Left ventricle myocardium superior (tissue), 1 donor: Measurements from ENCODE around the gene ARHGEF3. TPM values are rescaled to one million over a fixed set of nuclear protein-coding genes. Genes with fewer than 3 reads are reported as not detected.
"Not testable (repeated sequence)": the region's sequence is repeated elsewhere in the genome, so short reads cannot be mapped to it uniquely, and the experiment has no call there.

ENCODE experiments used
- ATAC-seq: fragments of 200-7000 bp; cut with Tn5 transposase; one replicate; pipeline ENCODE4 v1.9.1; 2020; ENCODE audit warnings: mild to moderate bottlenecking, moderate library complexity
- DNase-seq: peaks from one replicate; pipeline ENCODE4 v3.0.0-alpha.2; 2020
- intact Hi-C: fragments of 100-400 bp; cut with micrococcal nuclease; formaldehyde crosslinking; loops from one replicate; pipeline ENCODE4 v1.11.0; 2022
- total RNA-seq: library from RNA; stranded (reverse); fragmentation: NEBNext Ultra II Directional; extraction: Animal tissue kit (Norgen Biotek cat#: 25700); gene quantifications from one replicate; pipeline ENCODE4 v1.2.1, GENCODE V29; 2021
- donor health status: DM: no; HTN: yes; CAD: no; lungs with severe emphysema.

ARHGEF3 gene
- total RNA-seq, 1 donor from 2014 or later = 17.6 TPM

DNA sequence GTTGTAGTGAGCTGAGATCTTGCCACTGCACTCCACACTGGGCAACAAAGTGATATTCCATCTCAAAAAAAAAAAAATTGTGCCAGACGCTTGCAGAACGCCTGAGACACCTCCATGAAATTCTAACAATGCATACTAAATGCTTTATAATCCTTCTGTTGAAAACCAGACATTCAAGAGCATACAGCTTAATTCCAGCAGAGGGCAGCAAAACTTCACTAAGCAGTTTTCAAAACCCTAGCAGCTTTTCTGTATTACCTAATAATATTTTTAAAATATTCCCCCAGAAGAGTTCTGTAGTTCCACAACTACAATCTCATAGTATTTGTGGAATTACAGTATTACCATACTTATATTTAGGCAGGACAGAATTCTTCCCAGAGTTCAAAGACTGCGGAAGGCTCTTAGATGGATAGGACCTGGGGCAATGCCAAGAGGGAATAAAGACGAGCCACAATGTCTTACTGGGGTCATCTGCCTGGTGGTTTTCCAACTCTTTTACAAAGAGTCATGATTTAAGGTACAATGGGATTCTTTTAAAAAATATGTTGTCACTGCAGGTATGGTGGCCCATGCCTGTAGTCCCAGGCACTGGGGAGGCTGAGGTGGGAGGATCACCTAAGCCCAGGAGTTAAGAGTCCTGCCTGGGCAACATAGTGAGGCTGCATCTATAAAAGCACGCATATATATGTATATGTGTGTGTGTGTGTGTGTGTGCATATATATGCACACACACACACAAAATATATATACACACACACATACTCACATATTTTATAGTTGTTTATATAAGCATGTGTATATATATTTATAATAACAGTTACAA is 99.0 kb downstream of the ARHGEF3 start:
- peak; percentile 70 for ATAC-seq
- DNase-seq = no peak
- intact Hi-C loops = loop anchor here (1.0 to 2.0 kb wide), 2 partner anchors 96 to 287 kb away; no protein-coding TSS in a partner anchor

DNA sequence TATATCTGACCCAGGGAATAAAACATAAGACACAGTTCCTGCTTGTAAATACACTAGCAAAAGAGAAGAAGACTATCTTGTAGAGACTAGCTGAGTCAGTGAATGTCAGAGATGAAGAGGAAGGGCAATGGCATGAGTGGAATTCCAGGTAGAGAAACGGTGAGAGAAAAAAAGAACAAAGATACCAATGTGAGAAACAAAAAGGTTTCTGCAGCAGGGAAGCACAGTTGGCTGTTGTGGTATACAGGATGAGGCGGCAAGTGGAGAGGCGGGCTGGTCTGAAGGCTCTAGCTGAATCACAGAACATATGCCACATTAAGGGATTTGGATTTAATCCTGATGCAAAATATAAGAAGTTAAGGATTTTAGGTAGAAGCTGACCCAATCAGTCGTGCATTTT is 101.6 kb downstream of the ARHGEF3 start:
- intact Hi-C loops = no loop called here
- DNase-seq (no peak), ATAC-seq (no peak)

DNA sequence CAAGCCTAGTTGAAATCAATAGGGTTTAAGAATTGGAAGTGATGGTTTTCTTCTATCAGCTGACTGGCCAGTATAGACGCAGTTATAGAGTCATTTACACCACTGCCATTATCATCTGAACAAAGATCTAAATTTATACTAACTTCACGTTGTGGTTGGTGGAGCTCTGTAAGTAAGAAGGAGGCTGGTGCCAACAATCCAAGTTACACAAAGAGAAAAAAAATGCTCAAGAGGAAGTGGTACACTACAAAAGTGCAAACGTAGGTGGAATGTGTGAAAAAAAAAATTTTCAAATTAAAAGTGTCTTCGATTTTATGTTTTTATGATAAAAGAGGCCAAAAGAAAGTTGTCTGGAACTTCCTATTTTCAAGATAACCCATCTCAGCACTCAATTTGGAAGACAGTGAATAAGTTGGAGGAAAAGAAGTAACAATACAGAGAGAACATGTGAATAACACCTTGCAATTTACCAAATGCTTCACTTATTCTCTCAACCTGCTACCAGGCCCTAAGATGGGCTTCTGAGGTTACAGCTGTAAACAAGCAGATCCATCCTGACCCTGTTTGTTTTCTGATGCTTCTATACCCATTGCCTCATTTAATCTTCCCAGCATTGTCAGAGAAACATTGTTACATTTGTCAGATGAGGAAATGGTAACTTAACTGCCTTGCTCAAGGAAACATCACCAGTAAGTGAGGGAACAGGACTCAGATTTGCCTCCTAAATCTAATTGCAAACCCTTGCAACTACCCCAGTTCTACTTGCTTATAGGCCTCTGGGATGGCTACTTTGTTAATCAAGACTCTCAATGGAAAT is 106.7 kb downstream of the ARHGEF3 start:
- DNase-seq (no peak), ATAC-seq (peak; percentile 41)
- intact Hi-C loops = no loop called here

DNA sequence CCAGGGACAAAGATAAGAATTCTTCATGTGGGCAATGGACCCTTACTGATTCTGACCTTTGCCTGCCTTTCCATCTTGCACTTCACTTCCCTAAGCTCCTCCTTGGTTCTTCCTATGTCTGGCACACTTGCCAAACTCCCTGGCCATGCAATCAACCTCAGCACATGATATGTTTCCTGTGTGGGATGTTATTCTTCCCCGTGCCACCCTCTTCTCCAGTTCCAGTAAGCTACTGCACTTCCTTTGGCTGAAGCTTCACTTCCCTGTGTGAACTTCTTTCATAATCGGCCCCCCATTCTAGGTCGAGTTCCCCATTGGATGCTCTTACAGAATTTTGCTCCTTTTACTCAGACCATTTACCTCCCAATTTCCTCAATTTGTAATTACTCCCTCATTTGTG is 108.0 kb downstream of the ARHGEF3 start:
- peak; percentile 76 for ATAC-seq
- intact Hi-C loops = no loop called here
- DNase-seq = no peak

DNA sequence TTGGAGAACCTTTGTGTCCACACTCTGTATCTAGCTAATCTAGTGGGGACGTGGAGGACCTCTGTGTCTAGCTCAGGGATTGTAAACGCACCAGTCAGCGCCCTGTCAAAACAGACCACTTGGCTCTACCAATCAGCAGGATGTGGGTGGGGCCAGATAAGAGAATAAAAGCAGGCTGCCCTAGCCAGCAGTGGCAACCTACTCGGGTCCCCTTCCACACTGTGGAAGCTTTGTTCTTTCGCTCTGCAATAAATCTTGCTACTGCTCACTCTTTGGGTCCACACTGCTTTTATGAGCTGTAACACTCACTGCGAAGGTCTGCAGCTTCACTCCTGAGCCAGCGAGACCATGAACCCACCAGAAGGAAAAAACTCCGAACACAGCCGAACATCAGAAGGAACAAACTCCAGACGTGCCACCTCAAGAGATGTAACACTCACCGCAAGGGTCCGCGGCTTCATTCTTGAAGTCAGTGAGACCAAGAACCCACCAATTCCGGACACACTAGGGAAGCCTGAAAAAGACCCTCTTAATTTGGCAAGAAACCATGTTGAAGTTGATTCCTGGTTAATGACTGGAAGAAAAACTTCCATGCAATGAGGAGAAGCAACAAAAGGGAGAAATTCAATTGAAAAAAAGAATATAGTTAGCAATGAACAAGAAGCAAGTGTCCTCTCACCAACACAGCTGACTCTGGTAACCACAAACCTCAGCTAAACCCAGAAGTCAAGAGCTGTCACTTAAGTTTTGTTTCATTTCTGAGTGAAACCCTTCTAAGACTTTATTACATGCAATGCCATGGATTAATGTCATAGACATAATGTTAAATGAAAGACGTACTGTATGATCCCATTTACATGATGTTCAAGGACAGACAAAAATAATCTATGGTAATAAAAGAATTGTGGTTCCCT is 109.0 kb downstream of the ARHGEF3 start:
- ATAC-seq, DNase-seq, intact Hi-C loops: not testable (repeated sequence)

DNA sequence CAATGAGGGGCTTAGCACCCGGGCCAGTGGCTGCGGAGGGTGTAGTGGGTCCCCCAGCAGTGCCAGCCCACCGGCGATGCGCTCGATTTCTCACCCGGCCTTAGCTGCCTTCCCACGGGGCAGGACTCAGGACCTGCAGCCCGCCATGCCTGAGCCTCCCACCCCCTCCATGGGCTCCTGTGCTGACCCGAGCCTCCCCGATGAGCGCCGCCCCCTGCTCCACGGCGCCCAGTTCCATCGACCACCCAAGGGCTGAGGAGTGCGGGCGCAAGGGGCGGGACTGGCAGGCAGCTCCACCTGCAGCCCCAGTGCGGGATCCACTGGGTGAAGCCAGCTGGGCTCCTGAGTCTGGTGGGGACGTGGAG is 109.8 kb downstream of the ARHGEF3 start:
- DNase-seq, intact Hi-C loops, ATAC-seq: not testable (repeated sequence)

DNA sequence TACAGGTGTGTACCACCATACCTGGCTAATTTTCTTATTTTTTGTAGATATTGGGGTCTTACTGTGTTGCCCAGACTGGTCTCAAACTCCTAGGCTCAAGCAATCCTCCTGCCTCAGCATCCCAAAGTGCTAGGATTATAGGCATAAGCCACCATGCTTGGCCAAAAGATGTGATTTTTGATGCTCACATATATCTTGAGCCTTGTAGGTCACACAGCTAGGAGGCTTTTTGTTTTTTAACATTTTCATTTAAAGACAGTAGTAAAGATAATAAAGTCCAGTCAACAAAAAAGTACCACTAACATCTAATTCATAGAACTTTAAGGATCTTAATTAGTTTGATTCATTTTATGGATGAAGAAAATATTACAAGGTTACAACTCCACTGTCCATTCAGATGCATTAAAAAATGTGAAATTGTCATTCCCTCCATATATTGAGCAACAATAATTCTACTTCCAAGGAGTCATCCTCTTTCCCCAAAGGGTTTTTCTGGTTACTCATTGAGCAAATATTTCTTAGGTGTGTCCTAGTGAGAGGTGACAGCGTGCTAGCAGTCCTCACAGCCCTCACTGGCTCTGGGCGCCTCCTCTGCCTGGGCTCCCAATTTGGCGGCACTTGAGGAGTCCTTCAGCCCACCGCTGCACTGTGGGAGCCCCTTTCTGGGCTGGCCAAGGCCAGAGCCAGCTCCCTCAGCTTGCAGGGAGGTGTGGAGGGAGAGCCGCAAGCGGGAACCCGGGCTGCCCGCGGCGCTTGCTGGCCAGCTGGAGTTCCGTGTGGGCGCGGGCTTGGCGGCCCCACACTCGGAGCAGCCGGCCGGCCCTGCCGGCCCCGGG is 110.4 kb downstream of the ARHGEF3 start:
- intact Hi-C loops = no loop called here
- ATAC-seq (no peak), DNase-seq (no peak)

DNA sequence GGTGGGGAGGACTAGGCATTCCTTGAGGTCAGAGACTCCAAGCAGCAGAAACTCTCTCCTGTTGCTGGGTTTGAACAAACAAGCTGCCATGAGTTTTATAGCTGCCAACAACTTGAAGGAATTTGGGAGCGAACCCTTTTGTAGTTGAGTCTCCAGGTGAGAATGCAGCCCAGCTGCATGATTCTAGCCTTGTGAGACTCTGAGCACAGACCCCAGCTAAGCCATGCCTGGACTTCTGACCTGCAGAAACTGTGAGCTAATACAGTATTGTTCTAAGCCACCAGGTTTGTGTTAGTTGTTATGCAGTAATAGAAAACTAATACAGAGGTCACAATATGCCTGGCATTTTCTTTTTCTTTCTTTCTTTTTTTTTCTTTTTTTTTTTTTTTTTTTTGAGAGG is 112.4 kb downstream of the ARHGEF3 start:
- intact Hi-C loops = no loop called here
- ATAC-seq (no peak), DNase-seq (no peak)

DNA sequence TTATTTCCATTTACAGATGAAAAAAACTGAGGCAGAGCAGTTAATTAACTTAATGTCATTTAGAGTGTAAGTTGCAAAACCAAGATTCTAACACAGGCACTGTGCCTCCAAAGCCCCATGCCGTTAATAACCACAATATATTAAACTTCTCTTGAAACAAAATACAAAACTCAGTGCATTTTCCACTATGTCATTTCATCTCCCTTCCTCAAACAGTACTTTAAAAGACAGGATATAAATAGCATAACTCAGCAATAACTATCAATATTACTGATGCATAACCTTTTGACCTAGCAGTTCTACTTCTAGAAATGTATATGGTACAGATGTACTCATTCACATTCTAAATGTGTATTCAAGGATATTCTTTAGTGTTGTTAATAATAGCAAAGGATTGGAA is 113.6 kb downstream of the ARHGEF3 start:
- intact Hi-C loops = no loop called here
- ATAC-seq (no peak), DNase-seq (no peak)

DNA sequence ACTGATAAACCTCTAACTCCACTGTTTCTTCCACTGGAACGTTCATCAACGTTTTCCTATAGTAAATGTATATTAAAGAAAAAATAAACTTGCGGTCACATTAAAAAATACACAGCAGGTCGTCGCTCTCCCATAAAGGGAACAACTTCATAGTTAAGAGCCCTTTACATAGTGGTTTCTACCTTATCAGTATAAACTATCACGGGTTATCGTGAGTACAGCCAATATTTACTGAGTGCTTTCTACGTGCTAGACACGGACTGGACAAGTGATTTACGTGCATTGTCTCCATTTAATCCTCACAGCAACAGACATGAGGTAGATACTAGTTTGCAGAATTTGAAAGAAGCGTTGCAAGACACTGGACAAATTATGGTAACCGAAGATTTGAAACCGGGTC is 117.7 kb downstream of the ARHGEF3 start:
- ATAC-seq (no peak), DNase-seq (no peak)
- intact Hi-C loops = no loop called here

DNA sequence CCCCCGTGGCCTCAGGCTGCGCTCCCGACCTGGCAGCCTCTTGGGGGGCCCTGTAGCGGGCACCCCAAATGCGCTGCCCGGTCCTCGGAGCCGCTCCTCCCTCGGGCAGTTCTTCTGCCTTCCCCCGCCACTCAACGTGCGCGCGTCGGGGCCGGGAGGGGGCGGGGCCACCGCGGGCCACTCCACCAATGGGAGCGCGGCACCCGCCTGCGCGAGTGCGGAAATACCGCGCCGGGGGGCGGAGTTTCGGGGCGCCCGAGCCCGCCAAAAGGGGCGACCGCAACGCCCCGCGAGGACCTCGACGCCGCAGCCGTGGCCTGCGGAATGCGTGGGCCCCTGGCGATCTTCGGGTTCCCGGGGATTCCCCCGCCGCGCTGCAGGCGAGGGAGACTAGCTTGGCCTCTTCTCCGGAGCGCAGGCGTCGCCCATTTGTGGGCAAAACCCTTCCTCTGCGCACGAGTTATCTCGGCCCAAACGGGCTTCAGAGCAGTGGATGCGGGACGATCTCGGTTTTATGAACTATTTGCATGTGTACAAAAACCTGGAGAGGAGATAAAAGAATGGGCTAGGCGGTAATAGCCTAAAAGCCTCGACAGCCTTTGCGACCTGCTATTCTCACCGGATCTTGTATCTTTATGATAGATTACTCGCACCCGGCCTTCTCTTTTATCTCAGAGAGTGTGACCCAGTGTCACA is 118.5 kb downstream of the ARHGEF3 start, which contains the start of gene TASOR:
TSS of gene TASOR (minus strand) at position 144 of the 696 bp plus-strand sequence. CDS start 259 bp downstream, outside the sequence.
- intact Hi-C loops = no loop called here
- peak; percentile 92 for DNase-seq

DNA sequence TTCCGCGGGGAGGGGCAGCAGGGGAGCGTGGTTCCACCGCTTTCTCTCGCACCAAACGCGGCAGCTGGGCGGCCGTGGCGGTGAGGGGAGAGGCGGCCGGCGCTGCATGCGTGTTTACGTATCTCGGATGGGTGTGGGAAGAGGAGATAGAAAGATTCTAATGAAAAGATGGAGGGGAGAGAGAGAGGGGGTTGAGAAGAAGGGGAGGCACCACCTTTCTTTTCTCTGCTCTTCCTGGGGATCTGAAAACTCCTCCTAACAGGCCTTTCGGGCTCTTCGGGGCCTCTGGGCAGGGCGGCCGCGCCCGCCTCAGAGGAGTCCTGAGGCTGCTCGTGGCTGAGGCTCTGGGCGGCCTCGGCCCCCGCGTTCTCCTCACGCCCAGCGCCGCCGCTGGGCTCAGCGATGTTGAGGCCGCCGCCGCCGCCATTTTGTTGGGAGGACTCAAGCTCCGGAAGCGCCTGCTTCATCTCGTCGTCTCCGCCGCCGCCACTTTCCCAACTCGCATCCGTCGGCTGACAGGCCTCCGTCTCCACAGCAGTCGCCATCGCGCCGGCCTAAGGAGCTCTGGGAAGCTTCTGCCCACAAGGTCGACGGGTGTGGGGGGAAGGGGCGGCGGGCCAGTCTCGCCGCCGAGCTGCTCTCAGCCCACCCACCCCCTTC is 119.2 kb downstream of the ARHGEF3 start:
- DNase-seq (peak; percentile 82), ATAC-seq (peak; percentile 83)
- intact Hi-C loops = no loop called here

More for the DNA sequence above, 118.5 kb downstream of the ARHGEF3 start, which contains the start of gene TASOR:
- peak; percentile 97 for ATAC-seq

DNA sequence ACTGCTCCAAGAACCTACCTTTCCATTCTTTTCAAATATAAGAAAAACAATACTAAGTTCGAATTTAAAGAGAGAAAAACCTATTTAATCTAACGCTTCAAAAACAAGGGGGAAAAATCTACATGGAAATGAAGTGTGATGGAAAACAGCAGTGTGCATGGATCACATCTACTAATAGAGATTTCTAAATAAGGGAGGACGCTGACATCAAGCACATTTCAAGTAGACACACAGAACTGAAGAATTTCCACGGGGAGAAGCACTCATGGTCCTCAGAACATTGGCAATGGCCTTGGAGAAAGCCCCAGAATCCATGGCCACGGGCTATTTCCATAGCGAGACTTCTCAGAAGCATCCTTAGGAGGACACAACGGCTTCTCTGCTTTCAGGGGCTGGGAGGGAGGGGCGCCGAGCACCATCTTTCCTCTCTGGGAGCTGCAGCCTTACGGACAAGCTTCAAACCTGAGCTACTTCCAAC is 119.7 kb downstream of the ARHGEF3 start:
- DNase-seq (no peak), ATAC-seq (no peak)
- intact Hi-C loops = no loop called here

DNA sequence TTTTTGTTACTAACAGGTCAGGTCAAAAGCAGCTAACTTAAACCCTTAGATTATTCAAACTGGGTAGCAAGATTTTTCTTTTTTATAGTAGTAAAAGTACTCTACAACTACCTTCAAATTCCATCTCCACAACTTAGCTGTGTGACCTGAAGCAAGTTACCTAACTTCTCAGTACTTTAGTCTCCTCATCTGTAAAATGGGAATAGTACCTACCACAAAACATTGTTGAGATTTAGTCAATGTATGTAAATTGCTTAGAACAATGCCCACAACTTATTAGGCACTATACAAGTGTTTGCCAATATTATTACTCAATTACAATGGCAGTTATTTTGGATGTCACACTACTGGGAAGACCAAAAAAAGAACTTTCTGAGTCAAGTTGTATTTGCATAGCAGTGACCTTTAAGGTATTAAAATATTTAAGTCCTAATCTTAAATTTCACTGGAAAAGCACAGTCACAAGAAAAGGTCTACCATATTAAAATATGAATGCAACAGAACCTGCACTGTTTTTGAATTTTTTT is 121.6 kb downstream of the ARHGEF3 start:
- DNase-seq (no peak), ATAC-seq (no peak)
- intact Hi-C loops = no loop called here
